Measurements from ENCODE around the gene PARP14.
A peak's percentile ranks its signal among the peaks of the same experiment; 100 is the strongest.
"Not testable (repeated sequence)": the region's sequence is repeated elsewhere in the genome, so short reads cannot be mapped to it uniquely, and the experiment has no call there.

Gene PARP14

GRCh38 chr3:122727294-122727693 lies 46.7 kb downstream of the PARP14 start:
- no peak for DNase-seq

DNA sequence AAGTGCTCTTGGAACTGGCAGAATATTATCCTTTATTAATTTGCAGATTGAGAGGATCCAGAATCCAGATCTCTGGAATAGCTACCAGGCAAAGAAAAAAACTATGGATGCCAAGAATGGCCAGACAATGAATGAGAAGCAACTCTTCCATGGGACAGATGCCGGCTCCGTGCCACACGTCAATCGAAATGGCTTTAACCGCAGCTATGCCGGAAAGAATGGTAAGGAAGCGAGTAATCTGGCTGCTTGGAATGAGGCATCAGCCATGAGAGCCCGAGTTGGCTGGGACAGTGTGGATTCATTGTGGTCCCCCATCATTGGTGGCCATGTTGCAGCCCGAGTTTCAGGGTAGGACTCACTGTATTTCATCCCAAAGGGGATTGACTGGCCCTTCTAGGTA lies 47.1 kb downstream of the PARP14 start:
- no peak for DNase-seq

DNA sequence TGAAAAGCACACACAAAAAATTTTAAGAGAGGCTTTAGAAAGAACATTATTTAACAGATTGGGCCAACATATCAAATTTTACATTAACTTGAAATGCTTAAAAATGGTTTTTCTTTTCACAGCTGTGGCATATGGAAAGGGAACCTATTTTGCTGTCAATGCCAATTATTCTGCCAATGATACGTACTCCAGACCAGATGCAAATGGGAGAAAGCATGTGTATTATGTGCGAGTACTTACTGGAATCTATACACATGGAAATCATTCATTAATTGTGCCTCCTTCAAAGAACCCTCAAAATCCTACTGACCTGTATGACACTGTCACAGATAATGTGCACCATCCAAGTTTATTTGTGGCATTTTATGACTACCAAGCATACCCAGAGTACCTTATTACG lies 47.5 kb downstream of the PARP14 start:
- DNase-seq: no peak

DNA sequence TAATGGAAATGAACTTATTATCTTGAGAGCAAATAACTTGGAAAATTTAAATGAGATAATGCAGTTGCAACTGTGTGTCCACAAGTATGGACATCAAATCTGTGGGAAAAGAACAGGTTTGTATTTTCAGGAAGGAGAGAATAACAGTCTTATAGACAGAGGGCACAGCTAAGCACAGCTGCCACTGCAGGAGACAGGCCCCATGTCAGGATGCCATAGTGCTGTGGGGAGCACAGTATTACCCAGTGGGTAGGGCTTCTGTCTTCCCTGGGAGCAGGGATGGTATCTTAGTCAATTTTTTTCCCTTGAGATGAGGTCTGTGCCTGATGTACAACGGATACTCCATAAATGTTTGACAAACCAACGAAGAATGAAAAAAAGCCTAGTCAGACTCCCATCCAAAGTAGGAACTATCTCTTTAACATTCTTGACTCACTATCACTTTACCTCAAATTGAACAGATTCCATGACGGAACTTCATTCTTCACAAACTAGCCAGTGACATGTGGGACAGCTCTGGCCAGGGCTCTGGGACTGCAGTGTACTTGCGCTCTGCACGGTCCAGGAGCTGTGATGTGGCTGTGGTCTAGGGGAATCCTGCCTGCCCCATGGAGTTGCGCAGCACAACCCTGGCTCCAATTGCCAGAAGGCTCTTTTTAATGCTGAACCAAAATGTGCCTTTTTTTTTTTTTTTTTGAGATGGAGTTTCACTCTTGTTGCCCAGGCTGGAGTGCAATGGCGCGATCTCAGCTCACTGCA lies 48.3 kb downstream of the PARP14 start:
- DNase-seq: no peak

DNA sequence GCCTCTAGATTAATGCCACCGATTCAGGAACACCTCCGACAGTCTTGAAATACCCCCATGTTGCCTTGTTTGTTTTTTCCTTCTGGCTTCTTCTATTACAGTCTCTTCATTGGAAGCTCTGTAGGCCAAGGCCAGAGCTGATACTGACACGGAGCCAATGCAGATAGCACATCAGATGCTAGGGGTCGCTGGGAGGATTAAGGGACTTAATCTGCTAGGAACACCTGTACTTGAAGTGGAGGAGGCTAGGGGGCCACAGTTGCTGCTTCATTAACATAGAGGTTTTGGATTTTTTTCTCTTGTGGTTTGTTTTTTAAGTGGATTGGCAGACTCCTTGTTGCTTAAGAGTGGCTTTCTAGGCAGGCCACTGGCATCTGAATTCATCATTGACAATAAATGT lies 49.6 kb downstream of the PARP14 start:
- no peak for DNase-seq

DNA sequence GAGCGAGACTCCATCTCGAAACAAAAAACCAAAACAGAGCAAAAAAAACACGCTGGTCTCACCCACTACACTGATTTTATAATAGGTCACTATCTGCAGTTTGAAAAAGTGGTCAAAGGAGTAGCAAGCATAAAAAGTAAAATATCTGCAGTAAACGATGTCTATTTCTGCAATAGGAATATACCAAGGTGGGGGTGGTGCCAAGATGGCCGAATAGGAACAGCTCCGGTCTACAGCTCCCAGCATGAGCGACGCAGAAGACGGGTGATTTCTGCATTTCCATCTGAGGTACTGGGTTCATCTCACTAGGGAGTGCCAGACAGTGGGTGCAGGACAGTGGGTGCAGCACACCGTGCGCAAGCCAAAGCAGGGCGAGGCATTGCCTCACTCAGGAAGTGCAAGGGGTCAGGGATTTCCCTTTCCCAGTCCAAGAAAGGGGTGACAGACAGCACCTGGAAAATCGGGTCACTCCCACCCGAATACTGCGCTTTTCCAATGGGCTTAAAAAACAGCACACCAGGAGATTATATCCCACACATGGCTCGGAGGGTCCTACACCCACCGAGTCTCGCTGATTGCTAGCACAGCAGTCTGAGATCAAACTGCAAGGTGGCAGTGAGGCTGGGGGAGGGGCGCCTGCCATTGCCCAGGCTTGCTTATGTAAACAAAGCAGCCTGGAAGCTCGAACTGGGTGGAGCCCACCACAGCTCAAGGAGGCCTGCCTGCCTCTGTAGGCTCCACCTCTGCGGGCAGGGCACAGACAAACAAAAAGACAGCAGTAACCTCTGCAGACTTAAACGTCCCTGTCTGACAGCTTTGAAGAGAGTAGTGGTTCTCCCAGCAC lies 52.3 kb downstream of the PARP14 start:
- DNase-seq: peak in 1 of 2 experiments; percentile 23

DNA sequence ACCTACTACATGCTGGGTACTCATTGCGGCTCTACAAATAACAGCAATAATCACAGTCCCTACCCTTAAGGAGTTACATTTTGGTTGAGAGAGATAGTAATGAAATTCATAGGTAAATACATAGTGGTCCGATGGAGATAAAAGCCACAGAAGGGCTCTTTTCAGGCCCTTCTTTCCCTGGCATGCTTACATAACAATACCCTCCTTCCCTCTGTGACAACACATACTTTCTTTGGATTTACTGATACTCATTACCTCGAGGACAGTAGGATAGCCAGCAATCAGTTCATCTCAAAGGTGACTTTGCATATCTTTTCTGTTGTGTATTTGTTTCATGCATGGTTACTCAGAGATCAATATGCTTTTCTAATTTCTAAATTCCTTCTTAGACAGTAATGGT lies 58.5 kb downstream of the PARP14 start:
- DNase-seq: no peak

GRCh38 chr3:122742234-122742633 lies 61.6 kb downstream of the PARP14 start:
- DNase-seq: no peak

GRCh38 chr3:122743581-122744120 lies 63.0 kb downstream of the PARP14 start:
- no peak for DNase-seq

DNA sequence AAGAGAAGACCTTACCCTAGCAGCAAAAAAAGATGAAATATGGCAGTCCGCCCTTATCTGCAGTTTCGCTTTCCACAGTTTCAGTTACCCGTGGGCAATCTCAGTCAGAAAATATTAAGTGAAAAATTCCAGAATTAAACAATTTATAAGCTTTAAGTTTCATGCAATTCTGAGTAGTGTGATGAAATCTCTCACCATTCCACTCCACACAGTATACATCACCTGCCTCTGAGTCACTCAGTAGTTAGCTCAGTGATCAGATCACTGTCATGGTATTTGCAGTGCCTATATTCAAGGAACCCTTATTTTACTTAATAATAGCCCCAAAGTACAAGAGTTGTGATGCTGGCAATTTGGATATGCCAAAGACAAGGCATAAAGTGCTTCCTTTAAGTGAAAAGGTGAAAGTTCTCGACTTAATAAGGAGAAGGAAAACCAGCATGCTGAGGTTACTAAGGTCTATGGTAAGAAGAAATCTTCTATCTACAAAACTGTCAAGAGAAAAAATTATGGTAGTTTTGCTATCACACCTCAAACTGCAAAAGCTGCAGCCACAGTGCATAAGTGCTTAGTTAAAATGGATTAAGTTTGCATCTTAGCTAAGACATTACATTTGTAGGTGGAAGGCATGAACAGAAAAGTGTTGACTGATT lies 64.9 kb downstream of the PARP14 start:
- no peak for DNase-seq

DNA sequence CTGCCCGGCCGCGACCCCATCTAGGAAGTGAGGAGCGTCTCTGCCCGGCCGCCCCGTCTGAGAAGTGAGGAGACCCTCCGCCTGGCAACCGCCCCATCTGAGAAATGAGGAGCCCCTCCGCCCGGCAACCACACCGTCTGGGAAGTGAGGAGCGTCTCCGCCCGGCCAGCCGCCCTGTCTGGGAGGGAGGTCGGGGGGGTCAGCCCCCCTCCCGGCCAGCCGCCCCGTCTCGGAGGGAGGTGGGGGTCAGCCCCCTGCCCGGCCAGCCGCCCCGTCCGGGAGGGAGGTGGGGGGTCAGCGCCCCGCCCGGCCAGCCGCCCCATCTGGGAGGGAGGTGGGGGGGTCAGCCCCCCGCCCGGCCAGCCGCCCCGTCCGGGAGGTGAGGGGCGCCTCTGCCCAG lies 66.7 kb downstream of the PARP14 start:
- not testable (repeated sequence) for DNase-seq

- no peak for DNase-seq
Observed at GRCh38 chr3:122748347-122748746, 67.7 kb downstream of the PARP14 start.

DNA sequence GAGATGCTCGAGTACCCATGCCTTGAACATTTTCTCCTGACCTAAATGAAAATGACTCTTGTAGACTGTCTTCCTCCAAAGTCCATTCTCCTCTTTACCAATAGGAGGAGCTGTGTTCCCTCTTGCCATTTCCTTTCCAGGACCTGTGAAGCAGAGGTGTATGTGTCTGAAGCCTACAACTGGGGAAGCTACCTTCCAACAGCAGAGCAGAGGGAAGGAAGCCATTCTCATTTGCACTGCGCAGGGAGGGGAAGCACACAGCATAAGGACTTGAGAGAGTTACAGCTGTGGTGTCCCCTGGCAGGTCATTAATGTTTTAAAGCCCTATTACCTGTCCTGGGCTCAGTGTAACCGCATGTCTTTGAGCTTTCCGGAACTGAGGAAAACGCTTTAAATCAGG lies 74.3 kb downstream of the PARP14 start:
- no peak for DNase-seq

DNA sequence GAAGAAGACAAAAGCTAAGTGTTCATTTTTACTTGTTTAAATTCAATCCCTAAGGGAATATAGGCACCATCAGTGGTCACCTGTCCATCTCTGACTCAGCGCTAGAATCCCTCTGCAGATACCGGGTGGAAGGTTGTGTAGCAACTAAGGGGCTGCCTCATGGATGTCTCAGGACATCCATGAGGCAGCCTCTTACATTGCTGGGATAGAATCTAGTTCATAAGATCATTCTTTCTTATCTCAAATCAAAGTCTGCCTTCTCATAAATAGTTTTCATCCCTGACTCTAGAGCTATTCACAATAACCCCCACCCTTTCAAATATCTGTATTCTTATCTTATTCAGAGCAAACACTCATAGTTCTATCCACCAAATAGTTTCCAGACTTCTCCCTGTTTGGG lies 74.9 kb downstream of the PARP14 start:
- no peak for DNase-seq

DNA sequence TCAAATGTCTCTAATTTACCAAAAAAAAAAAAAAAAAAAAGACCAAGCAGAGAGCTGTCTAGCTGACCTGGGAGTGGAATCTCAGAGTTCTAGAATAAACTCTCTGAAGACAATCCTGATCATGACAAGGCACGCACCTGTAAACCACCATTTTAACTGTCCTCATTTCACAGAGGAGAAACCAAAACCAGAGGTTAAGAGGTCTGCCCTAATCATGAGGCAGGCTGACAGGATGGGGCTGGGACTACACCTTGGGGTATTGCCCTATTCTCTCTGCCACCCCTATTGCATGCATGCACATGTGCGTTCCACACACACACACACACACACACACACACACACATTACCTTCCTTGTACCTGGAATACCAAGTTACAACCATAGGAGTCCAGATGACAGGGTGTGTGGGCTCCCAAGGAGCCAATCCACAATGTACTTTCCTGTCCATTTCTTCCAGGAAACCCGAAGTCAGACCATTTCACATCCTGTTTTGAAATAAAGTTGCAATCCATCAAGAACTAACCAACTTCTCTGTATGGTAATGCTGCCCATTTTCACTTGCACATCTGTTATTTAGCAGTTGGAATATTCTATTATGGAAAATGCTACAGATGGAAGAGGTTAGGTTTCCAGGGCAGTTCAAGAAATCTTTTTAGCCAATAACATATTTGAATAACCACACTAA lies 78.4 kb downstream of the PARP14 start:
- no peak for DNase-seq

DNA sequence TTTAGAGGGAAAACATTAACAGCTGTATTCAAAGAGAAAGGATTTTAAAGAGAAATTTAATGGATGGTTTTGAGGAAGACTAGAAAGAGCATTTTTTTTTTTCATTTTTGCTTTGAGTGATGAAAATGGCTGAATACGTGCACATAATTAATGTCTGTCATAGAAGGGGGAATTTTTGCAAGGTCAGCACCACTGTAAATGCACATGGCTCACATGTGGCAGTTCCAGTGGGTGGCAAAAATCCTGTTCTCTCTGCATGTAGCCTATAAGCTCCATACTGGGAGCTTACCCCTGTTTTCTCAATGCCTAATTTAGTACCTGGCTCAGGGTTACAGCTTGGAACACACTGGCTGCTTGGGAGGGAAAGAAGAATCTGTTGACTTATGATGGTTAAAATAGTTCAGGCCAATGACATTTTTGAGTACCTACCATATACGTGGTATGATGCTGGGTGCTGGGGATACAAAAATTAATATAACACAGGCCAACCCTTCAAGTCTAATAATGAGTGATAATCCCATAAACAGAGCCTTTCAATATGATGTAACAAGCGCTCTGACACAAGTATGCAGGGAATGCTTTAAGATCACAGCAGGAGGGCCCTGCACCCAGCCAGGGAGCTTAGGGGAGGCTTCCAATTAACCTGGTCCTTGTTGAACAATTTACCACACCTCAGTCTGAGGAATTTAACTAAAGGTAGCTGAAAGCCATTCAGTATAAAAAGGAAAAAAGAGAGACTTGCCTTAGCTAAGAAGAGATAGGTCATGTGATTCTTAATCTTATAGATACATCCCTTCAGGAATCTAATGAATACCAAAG lies 80.0 kb downstream of the PARP14 start:
- no peak for DNase-seq

- DNase-seq: no peak
Observed at GRCh38 chr3:122766430-122766829, 85.8 kb downstream of the PARP14 start.

- DNase-seq: no peak
Observed at GRCh38 chr3:122767540-122768372, 87.1 kb downstream of the PARP14 start.

DNA sequence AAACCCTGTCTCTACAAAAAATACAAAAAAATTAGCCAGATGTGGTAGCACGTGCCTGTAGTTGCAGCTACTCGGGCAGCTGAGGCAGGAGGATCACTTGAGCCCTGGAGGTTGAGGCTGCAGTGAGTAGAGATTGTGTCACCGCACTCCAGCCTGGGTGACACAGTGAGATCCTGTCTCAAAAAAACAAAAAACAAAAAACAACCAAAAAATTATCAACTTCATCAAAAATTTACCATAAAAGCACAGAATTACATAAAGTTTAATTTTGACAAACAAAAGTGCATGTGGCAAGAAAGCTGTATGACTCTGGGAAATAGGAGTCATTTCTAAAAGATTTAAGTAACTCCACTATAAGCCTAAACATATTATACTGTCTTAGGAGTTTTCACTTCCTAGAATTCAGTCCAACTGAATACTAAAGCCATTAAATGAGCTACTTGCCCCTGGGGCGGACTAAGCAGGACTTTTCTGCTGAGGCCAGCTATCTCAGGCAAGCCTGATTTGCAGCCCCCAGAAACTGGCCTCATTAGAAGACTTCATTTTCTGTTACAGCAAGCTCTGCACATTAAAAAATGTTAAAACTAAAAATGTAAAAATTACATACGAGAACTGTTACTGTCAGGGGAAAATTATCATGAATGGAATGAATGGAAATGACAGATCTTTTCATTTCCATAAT lies 90.0 kb downstream of the PARP14 start:
- DNase-seq: no peak

DNA sequence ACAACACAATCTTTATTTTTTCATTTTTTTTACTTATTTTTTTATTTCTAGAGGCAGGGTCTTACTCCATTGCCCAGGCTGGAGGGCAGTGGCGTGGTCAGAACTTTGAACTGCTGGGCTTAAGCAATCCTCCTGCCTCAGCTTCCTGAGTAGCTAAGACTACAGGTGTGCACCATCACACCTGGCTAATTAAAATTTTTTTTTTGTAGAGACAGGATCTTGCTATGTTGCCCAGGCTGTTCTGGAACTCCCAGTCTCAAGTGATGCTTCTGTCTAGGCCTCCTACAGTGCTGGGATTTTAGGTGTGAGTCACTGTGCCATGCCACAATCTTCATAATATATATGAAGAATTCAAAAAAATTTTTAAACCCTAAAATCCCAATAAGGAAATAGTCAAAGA lies 92.2 kb downstream of the PARP14 start:
- no peak for DNase-seq

Data from SHP77 (cell line).